Effector CD4-positive, alpha-beta T cell (primary cell): ENCODE data around the gene PCBP3.
A peak's percentile ranks its signal among the peaks of the same experiment; 100 is the strongest.

ENCODE experiments used
- DNase-seq: peaks from one replicate; pipeline ENCODE4 v3.0.0-alpha.2; 2020

The PCBP3 gene

DNA sequence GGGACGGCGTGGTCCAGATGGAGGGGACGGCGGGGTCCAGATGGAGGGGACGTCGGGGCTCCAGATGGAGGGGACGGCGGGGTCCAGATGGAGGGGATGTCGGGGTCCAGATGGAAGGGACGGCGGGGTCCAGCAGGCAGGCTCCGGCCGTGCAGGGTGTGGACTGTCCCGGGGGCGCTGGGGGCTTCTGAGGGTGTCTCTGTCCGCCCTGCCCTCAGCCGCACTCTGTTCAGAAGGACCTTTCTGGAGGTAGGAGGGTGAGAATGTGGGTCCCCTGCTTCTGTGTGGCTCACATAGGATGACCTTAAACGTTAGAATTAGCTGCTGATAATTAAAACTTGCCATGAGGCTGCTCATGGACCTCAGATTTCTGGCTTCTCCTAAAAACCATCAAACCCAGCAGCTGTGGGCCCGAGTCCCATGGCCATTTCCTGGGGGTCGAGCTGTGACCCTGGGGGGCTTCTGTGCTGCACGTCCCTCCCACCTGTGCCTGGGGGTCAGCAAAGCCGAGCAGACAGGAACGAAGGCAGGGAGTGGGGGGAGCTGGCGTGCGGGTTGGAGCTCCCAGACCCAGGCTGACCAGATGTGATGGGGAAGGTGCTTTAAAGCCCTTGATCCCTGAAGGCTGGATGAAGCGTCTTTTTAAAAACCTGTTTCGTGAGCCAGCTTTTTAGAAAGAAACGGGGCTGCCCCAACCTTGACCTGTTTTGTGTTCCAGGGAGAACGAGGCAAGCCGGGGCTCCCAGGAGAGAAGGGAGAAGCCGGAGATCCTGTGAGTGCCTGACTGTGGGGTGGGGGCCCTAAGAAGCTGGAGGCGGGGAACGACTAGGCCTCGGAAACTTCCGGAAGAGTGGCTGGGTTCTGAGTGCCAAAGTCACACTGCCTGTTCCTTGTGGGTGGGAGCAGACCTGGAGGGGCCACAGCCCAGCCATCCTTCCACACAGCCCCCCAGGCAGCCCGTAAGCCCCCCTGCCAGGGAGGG lies 345.1 kb downstream of the PCBP3 start:
- DNase-seq: no peak

DNA sequence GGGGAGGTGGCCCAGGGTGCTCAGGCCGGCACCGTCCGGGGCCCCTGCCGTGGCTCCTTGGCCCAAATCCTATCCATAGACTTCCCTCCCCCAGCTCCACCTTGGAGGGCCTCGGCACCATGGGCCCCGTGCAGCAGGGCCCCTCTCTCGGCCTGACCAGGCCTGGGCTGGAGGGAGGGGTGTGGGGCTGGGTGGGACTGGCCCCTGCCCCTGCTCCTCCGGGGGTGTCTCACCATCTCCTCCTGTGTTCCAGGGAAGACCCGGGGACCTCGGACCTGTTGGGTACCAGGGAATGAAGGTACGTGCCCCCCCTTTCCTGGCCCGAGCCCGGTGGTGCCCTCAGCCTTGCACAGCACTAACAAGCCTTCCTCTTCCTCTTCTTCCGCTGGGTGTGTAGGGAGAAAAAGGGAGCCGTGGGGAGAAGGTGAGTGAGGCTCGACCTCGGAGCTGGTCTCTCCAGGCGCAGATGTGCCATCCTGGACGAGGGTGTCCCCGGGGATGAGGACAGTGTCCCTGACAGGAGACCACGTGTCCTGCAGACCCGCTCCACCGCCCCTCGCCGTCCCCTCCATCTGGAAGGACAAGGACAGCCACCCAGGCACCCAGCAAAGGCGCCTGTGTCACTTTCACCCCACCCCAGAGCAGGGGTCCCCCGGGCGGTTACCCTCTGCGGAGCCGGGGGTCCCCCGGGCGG lies 346.0 kb downstream of the PCBP3 start:
- peak; percentile 1 for DNase-seq

DNA sequence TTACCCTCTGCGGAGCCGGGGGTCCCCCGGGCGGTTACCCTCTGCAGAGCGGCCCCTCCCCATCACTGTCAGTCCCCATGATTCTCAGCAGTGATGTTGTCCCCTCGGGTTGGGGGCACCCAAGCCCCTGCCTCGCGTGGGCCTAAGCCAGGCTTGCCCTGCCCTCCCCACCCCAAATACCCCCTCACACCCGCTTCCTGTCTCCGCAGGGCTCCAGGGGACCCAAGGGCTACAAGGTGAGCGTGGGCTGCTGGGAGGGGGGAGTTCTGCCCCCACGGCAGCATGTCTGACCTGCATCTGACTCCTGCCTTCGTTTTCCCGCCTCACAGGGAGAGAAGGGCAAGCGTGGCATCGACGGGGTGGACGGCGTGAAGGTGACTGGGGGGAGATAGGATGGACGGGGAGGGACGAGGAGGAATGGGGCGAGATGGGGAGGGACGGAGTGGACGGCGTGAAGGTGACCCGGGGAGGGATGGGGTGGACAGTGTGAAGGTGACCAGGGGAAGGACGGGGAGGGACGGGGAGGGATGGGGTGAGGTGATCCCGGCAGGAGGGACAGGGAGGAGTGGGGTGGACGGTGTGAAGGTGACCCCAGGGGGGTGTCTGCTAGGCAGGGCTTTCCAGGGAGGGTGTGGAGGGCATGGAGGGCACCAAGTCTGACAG lies 346.7 kb downstream of the PCBP3 start:
- peak; percentile 1 for DNase-seq

DNA sequence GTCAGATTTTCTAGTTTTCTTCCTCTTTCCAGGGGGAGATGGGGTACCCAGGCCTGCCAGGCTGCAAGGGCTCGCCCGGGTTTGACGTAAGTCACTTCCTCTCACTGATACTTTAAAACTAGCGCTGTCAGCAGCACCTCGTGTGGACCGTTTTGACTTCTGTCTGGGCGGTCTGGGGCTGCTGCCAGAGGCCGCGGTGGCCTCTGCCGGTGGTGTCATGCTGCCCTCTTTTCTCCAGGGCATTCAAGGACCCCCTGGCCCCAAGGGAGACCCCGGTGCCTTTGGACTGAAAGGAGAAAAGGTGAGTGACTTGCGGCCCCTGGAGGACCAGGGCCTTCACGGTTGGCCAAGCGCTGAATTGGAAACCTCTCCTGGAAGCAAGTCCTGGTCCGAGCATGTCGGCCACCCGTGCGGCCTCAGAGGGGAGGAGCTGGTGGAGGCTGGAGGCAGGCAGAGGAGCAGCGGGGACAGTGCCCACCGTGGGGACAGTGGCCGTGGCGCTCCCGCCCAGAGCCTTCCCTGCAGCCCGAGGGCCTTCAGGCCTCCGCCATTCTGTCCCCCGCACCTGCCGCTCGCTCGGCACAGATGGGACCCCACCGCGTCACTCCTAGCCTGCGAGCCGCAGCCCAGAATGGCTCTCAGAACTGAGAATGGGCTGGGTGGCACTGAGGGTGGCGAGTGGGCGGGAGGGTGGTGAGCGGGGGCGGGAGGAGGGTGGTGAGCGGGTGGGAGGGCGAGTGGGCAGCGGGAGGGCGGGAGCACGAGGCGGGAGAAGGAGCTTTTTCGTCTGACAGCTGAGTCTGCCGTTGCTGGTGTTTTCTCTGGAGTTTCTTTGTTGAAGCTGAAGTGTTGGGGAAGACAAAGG lies 347.4 kb downstream of the PCBP3 start:
- peak; percentile 0 for DNase-seq

DNA sequence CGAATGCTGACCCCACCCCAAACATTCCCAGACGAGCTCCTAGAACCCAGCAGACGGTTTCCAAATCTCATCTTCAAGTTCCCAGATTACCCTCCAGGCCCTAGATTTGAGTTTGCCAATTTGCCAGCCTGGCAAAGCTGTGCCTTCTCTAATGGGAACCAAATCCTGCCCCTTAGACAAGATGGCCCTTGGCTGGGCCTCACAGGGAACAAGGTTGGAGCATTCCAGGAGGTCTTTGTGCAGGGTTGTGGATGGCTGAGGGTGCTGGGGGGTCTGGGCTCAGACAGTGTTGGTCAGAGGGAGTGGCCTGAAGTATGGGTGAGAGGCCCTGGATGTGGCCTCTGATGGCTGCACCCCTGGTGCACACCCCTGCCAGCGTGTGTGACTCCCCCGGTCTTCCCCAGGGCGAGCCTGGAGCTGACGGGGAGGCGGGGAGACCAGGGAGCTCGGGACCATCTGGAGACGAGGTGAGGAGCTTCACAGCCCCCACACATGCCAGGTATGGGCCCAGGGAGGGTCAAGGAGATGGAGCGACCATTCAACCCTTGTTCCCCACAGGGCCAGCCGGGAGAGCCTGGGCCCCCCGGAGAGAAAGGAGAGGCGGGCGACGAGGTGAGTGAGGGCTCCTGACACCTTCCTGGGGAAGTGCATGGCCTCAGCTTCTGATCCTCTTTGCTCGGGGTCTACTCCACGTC lies 348.2 kb downstream of the PCBP3 start:
- DNase-seq: peak; percentile 0
